WERI-Rb-1 (cell line): ENCODE results near the gene G0S2.

Source experiments
- DNase-seq: peaks from one replicate; pipeline ENCODE4 v3.0.0-alpha.2; 2020
- H3K27ac ChIP-seq: fragments of 250-450 bp; sonication (Bioruptor Pico); 2 replicates; pipeline ENCODE4 v1.5.1; 2020; ENCODE audit warnings: mild to moderate bottlenecking, moderate library complexity
- H3K27me3 ChIP-seq: fragments of 250-450 bp; sonication (Bioruptor Pico); 2 replicates; pipeline ENCODE4 v1.5.1; 2021; ENCODE audit warnings: mild to moderate bottlenecking, low read depth, moderate library complexity; ENCODE audit not compliant: insufficient read depth, severe bottlenecking
- H3K36me3 ChIP-seq: fragments of 250-450 bp; sonication (Bioruptor Pico); 2 replicates; pipeline ENCODE4 v1.5.1; 2020; ENCODE audit warnings: mild to moderate bottlenecking, moderate library complexity
- H3K4me3 ChIP-seq: 2 replicates; pipeline ENCODE4 v1.5.1; 2011; ENCODE audit warnings: low read depth, mild to moderate bottlenecking, control low read depth, low read length
- H3K9me3 ChIP-seq: fragments of 250-450 bp; sonication (Bioruptor Pico); 2 replicates; pipeline ENCODE4 v1.5.1; 2021; ENCODE audit warnings: mild to moderate bottlenecking, moderate library complexity; ENCODE audit not compliant: severe bottlenecking
- CTCF ChIP-seq: IDR thresholded peaks from 2 replicates; pipeline ENCODE4 v1.5.1; 2011; ENCODE audit warnings: low read depth, mild to moderate bottlenecking, control low read depth, inconsistent platforms, low read length

The G0S2 gene

GRCh38 chr1:209635850-209636249 lies 39.4 kb upstream of the G0S2 start:
- no peak for TF ChIP-seq CTCF
- H3K27me3 ChIP-seq = peaks cover 64% of the 10 kb centered on the region
- no peak overlapping the region for H3K27ac ChIP-seq
- H3K36me3 ChIP-seq = no peaks in the 10 kb centered on the region
- H3K4me3 ChIP-seq = no peak overlapping the region
- no peak for DNase-seq
- no peaks in the 10 kb centered on the region for H3K9me3 ChIP-seq

GRCh38 chr1:209641832-209642172 lies 33.4 kb upstream of the G0S2 start:
- no peak for TF ChIP-seq CTCF
- H3K27ac ChIP-seq = no peak overlapping the region

GRCh38 chr1:209642816-209643215 lies 32.4 kb upstream of the G0S2 start:
- Histone ChIP-seq H3K27me3 (peaks cover 41% of the 10 kb centered on the region), H3K36me3 (no peaks in the 10 kb centered on the region), H3K27ac (no peak overlapping the region), H3K9me3 (no peaks in the 10 kb centered on the region), H3K4me3 (no peak overlapping the region)
- no peak for DNase-seq
- TF ChIP-seq CTCF = no peak

More at GRCh38 chr1:209641832-209642172, 33.4 kb upstream of the G0S2 start:
- H3K4me3 ChIP-seq = no peak overlapping the region
- DNase-seq = no peak
- no peaks in the 10 kb centered on the region for H3K9me3 ChIP-seq
- peaks cover 41% of the 10 kb centered on the region for H3K27me3 ChIP-seq
- H3K36me3 ChIP-seq = no peaks in the 10 kb centered on the region

DNA sequence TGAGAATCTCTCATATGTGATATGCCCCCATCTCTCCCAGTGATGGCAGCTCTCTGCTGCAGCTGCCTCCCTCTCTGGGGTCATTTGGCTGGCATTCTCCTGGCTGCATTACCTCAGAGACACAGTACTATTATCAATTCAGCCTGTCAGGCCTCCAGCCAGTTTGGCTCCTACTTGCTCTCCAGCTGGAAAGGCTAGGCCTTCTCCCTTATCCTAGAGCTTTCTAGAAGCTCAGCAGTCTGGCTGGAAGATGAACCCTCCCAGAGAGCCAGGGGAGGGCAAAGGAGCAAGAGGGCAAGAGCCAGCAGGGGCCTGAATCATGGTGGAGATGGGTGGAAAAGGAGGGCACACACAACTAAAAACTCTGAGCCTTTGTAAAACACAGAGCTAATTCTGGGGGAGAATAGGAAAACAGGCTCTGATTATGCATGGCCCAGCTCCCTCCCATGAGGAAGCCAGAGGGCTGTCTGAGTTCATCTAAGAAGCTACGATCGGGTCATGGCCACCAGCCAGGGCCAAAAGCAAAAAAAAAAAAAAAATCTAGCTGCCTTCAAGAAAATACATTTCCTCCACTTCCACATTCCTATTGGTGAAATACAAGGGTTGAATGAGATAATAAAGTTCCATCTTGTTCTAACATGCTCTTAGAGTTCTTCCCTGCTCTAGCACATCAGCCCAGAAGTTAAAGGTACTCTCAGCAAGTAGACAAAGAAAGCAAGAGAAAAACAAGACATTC lies 31.8 kb upstream of the G0S2 start:
- Histone ChIP-seq H3K36me3 (no peaks in the 10 kb centered on the region), H3K27ac (no peak overlapping the region), H3K4me3 (no peak overlapping the region), H3K9me3 (no peaks in the 10 kb centered on the region), H3K27me3 (peaks cover 38% of the 10 kb centered on the region)
- TF ChIP-seq CTCF = no peak
- no peak for DNase-seq

DNA sequence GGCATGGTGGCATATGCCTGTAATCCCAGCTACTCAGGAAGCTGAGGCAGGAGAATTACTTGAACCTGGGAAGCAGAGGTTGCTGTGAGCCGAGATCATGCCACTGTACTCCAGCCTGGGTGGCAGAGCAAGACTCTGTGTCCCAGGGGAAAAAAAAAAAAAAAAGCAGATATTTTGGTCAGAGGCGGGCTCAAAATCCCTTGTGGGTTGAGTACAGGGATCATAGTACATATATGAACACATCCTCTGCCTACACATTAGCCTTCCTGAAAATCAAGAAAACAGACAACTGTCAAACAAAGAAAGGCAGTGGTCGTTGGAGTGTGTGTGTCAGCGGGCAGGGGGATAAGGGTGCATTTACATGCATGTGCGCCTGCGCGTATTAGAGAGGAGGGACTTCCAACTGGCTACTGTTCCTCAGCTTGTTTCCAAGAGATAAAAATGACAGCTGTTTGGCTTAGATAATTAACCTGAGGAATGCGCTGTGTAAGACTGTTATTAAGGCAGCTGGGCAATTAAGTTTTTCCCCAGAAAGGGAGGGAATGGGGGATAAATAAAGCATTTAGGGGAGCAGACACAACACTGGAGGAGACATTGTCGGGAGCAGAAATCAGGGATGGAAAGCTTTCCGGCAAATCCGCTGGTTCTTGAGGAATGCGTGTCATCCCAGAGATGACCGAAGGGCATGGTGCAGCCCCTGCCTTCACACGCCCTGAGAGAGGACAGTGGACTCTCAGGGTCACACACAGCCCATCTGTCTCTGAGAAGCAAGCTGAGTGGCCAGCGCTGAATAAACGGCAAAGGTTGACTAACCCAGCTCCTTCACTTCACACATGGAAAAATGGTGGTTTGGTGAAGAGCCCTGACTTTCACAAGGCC lies 29.4 kb upstream of the G0S2 start:
- Histone ChIP-seq H3K36me3 (no peaks in the 10 kb centered on the region), H3K27me3 (peaks cover 45% of the 10 kb centered on the region), H3K4me3 (no peak overlapping the region), H3K27ac (no peak overlapping the region), H3K9me3 (no peaks in the 10 kb centered on the region)
- TF ChIP-seq CTCF = no peak
- DNase-seq = no peak
